IMR-90 (cell line): Measurements from ENCODE around the gene FNDC1. TPM values are rescaled to one million over a fixed set of nuclear protein-coding genes. Genes with fewer than 3 reads are reported as not detected.

Source experiments
- ATAC-seq: fragments of 200-7000 bp; cut with Tn5 transposase; 2 replicates; pipeline ENCODE4 v1.9.1; 2020; ENCODE audit warnings: low read depth, mild to moderate bottlenecking, moderate library complexity
- BruUV-seq: library from RNA; stranded (reverse); fragments of 400-500 nt; replicated peaks from 2 replicates; lab custom pipeline; 2021; lab: Mats Ljungman, UMichigan
- CTCF ChIA-PET: fragments of 300-600 bp; formaldehyde crosslinking; extraction: SDS; loops from one replicate; lab custom pipeline; 2021; ENCODE audit warnings: antibody characterized with exemption; lab: Yijun Ruan, JAX
- POLR2A ChIA-PET: fragments of 300-600 bp; sonication (Branson Sonifier 250); formaldehyde crosslinking; loops from one replicate; lab custom pipeline; 2022; ENCODE audit warnings: antibody characterized with exemption; ENCODE audit not compliant: unreplicated experiment; lab: Charles Lee
- DNase-seq: peaks from one replicate; pipeline ENCODE4 v3.0.0; 2013
- H2AFZ ChIP-seq: replicated peaks from 2 replicates; pipeline ENCODE3; 2013; ENCODE audit warnings: low read length, mild to moderate bottlenecking; ENCODE audit not compliant: poor library complexity
- H2AK5ac ChIP-seq: 2 replicates; pipeline ENCODE4 v1.6.1; 2013; ENCODE audit warnings: low read depth, low read length, inconsistent platforms
- H2AK9ac ChIP-seq: replicated peaks from 2 replicates; pipeline ENCODE3; 2013; ENCODE audit warnings: mild to moderate bottlenecking, low read depth, low read length, moderate library complexity; ENCODE audit not compliant: poor library complexity
- H2BK120ac ChIP-seq: 2 replicates; pipeline ENCODE4 v1.6.1; 2013; ENCODE audit warnings: low read depth, low read length, inconsistent platforms
- H2BK15ac ChIP-seq: 3 replicates; pipeline ENCODE4 v1.6.1; 2013; ENCODE audit warnings: low read depth, low read length, inconsistent platforms
- H2BK20ac ChIP-seq: 2 replicates; pipeline ENCODE4 v1.6.1; 2013; ENCODE audit warnings: low read depth, mild to moderate bottlenecking, inconsistent platforms, low read length, moderate library complexity
- H2BK5ac ChIP-seq: 2 replicates; pipeline ENCODE4 v1.6.1; 2013; ENCODE audit warnings: mild to moderate bottlenecking, low read depth, low read length, inconsistent platforms; ENCODE audit not compliant: poor library complexity, severe bottlenecking
- H3K14ac ChIP-seq: replicated peaks from 2 replicates; pipeline ENCODE4 v1.6.1; 2013; ENCODE audit warnings: low read depth, low read length, inconsistent platforms
- H3K18ac ChIP-seq: 2 replicates; pipeline ENCODE4 v1.6.1; 2013; ENCODE audit warnings: low read depth, low read length, control low read depth
- H3K23ac ChIP-seq: 2 replicates; pipeline ENCODE4 v1.6.1; 2013; ENCODE audit warnings: low read depth, low read length, inconsistent platforms
- H3K27ac ChIP-seq: 2 replicates; pipeline ENCODE4 v1.5.1; 2013; ENCODE audit warnings: mild to moderate bottlenecking, control low read depth, low read length; ENCODE audit not compliant: insufficient read depth
- H3K27me3 ChIP-seq: 2 replicates; pipeline ENCODE4 v1.6.1; 2013; ENCODE audit warnings: low read length; ENCODE audit not compliant: control insufficient read depth, insufficient read depth
- H3K36me3 ChIP-seq: 2 replicates; pipeline ENCODE4 v1.6.1; 2013; ENCODE audit warnings: low read length, mixed read lengths; ENCODE audit not compliant: control insufficient read depth, insufficient read depth
- H3K4ac ChIP-seq: 2 replicates; pipeline ENCODE4 v1.6.1; 2013; ENCODE audit warnings: low read depth, low read length, inconsistent platforms
- H3K4me1 ChIP-seq: 2 replicates; pipeline ENCODE4 v1.6.1; 2013; ENCODE audit warnings: low read length, mixed read lengths; ENCODE audit not compliant: control insufficient read depth, insufficient read depth
- H3K4me2 ChIP-seq: 2 replicates; pipeline ENCODE4 v1.6.1; 2013; ENCODE audit warnings: low read depth, mild to moderate bottlenecking, control low read depth, low read length, moderate library complexity
- H3K4me3 ChIP-seq: 2 replicates; pipeline ENCODE4 v1.5.1; 2013; ENCODE audit warnings: low read depth, mild to moderate bottlenecking, control low read depth, low read length, moderate library complexity; ENCODE audit not compliant: insufficient read depth
- H3K56ac ChIP-seq: 2 replicates; pipeline ENCODE4 v1.6.1; 2013; ENCODE audit warnings: low read length, inconsistent platforms; ENCODE audit not compliant: insufficient read depth; ENCODE audit errors: extremely low read depth
- H3K79me1 ChIP-seq, 2 experiments: 2 replicates each; pipeline ENCODE4 v1.6.1; 2013; ENCODE audit warnings: low read length in 2 of 2, inconsistent platforms in 1 of 2, low read depth in 1 of 2
- H3K9ac ChIP-seq: 2 replicates; pipeline ENCODE4 v1.6.1; 2013; ENCODE audit warnings: low read depth, low read length, control low read depth
- H3K9me1 ChIP-seq: 2 replicates; pipeline ENCODE4 v1.6.1; 2013; ENCODE audit warnings: low read length, inconsistent platforms; ENCODE audit not compliant: insufficient read depth
- H3K9me3 ChIP-seq: 2 replicates; pipeline ENCODE4 v1.6.1; 2013; ENCODE audit warnings: low read length; ENCODE audit not compliant: control insufficient read depth, insufficient read depth
- H4K20me1 ChIP-seq: 2 replicates; pipeline ENCODE4 v1.6.1; 2013; ENCODE audit warnings: low read length, inconsistent platforms; ENCODE audit not compliant: insufficient read depth
- H4K5ac ChIP-seq: 2 replicates; pipeline ENCODE4 v1.6.1; 2013; ENCODE audit warnings: mild to moderate bottlenecking, low read depth, low read length, control low read depth
- H4K8ac ChIP-seq, 2 experiments: 2 replicates each; pipeline ENCODE4 v1.6.1; 2013; ENCODE audit warnings: low read depth in 2 of 2, low read length in 2 of 2, control low read depth in 1 of 2, inconsistent platforms in 1 of 2
- H4K91ac ChIP-seq: 2 replicates; pipeline ENCODE4 v1.6.1; 2013; ENCODE audit warnings: low read depth, low read length, inconsistent platforms; ENCODE audit not compliant: insufficient read depth
- RCOR1 ChIP-seq: IDR thresholded peaks from 2 replicates; pipeline ENCODE4 v1.6.1; 2012; ENCODE audit warnings: mild to moderate bottlenecking, low read length, improper control_type of control experiment; ENCODE audit not compliant: insufficient replicate concordance
- USF2 ChIP-seq: fragments of 150-350 bp; IDR thresholded peaks from 2 replicates; pipeline ENCODE4 v1.6.1; 2017; ENCODE audit warnings: mild to moderate bottlenecking, antibody characterized with exemption, low read length, low read depth
- WGBS, 2 experiments: methylation state at CpG; one replicate each; pipeline versions ENCODE4 v1.1.5 to v1.1.7; 2013; ENCODE audit warnings: missing lambda C conversion rate in 2 of 2; ENCODE audit not compliant: insufficient read length in 1 of 2; ENCODE audit errors: extremely low coverage in 2 of 2; 5-methylcytosine and 5-hydroxymethylcytosine counted together
- dilution Hi-C: fragments of 300-500 bp; cut with HindIII; formaldehyde crosslinking; loops from one replicate; pipeline ENCODE4 v1.14.3; 2018; ENCODE audit warnings: low sequenced_read_pairs; ENCODE audit not compliant: unreplicated experiment
- in situ Hi-C: fragments of 300-500 bp; cut with MboI; formaldehyde crosslinking; loops from 3 replicates; pipeline ENCODE4 v1.14.3; 2019; ENCODE audit warnings: low sequenced_read_pairs, inconsistent platforms, mixed read lengths
- intact Hi-C: fragments of 100-400 bp; cut with micrococcal nuclease; formaldehyde crosslinking; loops from 2 replicates; pipeline ENCODE4 v1.10.0; 2022
- polyA plus RNA-seq, 3 experiments: library from polyadenylated mRNA; depleted of rRNA; stranded (reverse); fragments of >200 nt; gene quantifications; 2 replicates each; pipeline ENCODE4 v1.2.3, GENCODE V29; 2012; ENCODE audit warnings: low replicate concordance in 1 of 3
- total RNA-seq: library from RNA; depleted of rRNA; stranded (reverse); fragments of >200 nt; gene quantifications from 2 replicates; pipeline ENCODE4 v1.2.3, GENCODE V29; 2012

The FNDC1 gene
- total and polyA plus RNA-seq, 2 of the 4 experiments (the other 2 are of a cell fraction) = 0.03 TPM; not detected in 1

- Histone ChIP-seq H3K4me2 (no peak overlapping the region), H4K20me1 (no peaks in the 10 kb centered on the region), H3K36me3 (no peaks in the 10 kb centered on the region), H3K14ac (no peak overlapping the region), H2AK5ac (no peak overlapping the region), H2AK9ac (no peak overlapping the region), H2BK120ac (no peak overlapping the region), H4K8ac (no peak overlapping the region), H3K27me3 (peaks cover 27% of the 10 kb centered on the region), H3K4me1 (no peaks in the 10 kb centered on the region), H3K9ac (no peak overlapping the region), H3K4ac (no peak overlapping the region), H3K79me1 (no peaks in the 10 kb centered on the region), H2BK20ac (no peak overlapping the region), H2AFZ (no peak overlapping the region), H3K9me1 (no peaks in the 10 kb centered on the region), H2BK5ac (no peak overlapping the region), H4K5ac (no peak overlapping the region), H3K56ac (no peak overlapping the region), H4K91ac (no peak overlapping the region), H3K9me3 (no peaks in the 10 kb centered on the region), H3K27ac (no peak overlapping the region), H3K4me3 (no peak overlapping the region), H2BK15ac (no peak overlapping the region), H3K23ac (no peak overlapping the region), H3K18ac (no peak overlapping the region)
- BruUV-seq = no TSS peak
- TF ChIP-seq RCOR1 (no peak), USF2 (no peak)
- DNase-seq = no peak
- CTCF ChIA-PET = no interaction called here
- intact Hi-C loops = no loop called here
- in situ Hi-C loops = no loop called here
- dilution Hi-C loops = no loop called here
- 85% methylated on average over 6 of the region's 15 CpGs; no CpG with 5 or more reads in 1 of the 2 experiments for WGBS, 2 experiments
- POLR2A ChIA-PET = no interaction called here
- ATAC-seq = no peak
These were observed 36.5 kb upstream of the FNDC1 start for GRCh38 chr6:159132664-159133063.
